WTC11 (cell line): ENCODE measurements around the gene FETUB.

Source experiments
- ATF6 ChIP-seq: sonication (generic); formaldehyde crosslinking; IDR thresholded peaks from 2 replicates; pipeline ENCODE4 v1.8.1; 2023; ENCODE audit warnings: mild to moderate bottlenecking, missing genetic modification reagents
- CDX4 ChIP-seq: fragments of 250-450 bp; sonication (Bioruptor Pico); IDR thresholded peaks from 2 replicates; pipeline ENCODE4 v1.9.0; 2021; ENCODE audit warnings: moderate library complexity, mild to moderate bottlenecking, inconsistent platforms, borderline replicate concordance
- CTCF ChIP-seq: fragments of 200-600 bp; IDR thresholded peaks from 2 replicates; pipeline ENCODE4 v1.8.0; 2022; ENCODE audit warnings: antibody characterized with exemption
- E2F5 ChIP-seq: sonication (generic); formaldehyde crosslinking; IDR thresholded peaks from 2 replicates; pipeline ENCODE4 v1.8.1; 2022; ENCODE audit warnings: mild to moderate bottlenecking, moderate library complexity, missing genetic modification reagents
- JUN ChIP-seq: sonication (generic); formaldehyde crosslinking; IDR thresholded peaks from 2 replicates; pipeline ENCODE4 v1.8.0; 2023; ENCODE audit warnings: mild to moderate bottlenecking, missing genetic modification reagents
- MAX ChIP-seq: sonication (generic); formaldehyde crosslinking; IDR thresholded peaks from 2 replicates; pipeline ENCODE4 v1.8.0; 2022; ENCODE audit warnings: mild to moderate bottlenecking, missing genetic modification reagents
- NFYB ChIP-seq: sonication (generic); formaldehyde crosslinking; conservative IDR thresholded peaks from 2 replicates; pipeline ENCODE4 v1.8.0; 2022; ENCODE audit warnings: low read depth, missing genetic modification reagents
- OVOL2 ChIP-seq: fragments of 250-450 bp; sonication (Bioruptor Pico); IDR thresholded peaks from 2 replicates; pipeline ENCODE4 v1.9.0; 2021; ENCODE audit warnings: mild to moderate bottlenecking, borderline replicate concordance
- ZNF121 ChIP-seq: sonication (generic); formaldehyde crosslinking; IDR thresholded peaks from 2 replicates; pipeline ENCODE4 v1.8.0; 2023; ENCODE audit warnings: missing genetic modification reagents
- ZNF219 ChIP-seq: sonication (generic); formaldehyde crosslinking; IDR thresholded peaks from 2 replicates; pipeline ENCODE4 v1.8.0; 2023; ENCODE audit warnings: missing genetic modification reagents, mild to moderate bottlenecking, borderline replicate concordance
- ZNF281 ChIP-seq: sonication (generic); formaldehyde crosslinking; IDR thresholded peaks from 2 replicates; pipeline ENCODE4 v1.8.0; 2023; ENCODE audit warnings: mild to moderate bottlenecking, missing genetic modification reagents
- ZNF423 ChIP-seq: fragments of 250-450 bp; sonication (Bioruptor Pico); IDR thresholded peaks from 2 replicates; pipeline ENCODE4 v2.1.2; 2022; ENCODE audit warnings: mild to moderate bottlenecking, moderate library complexity
- TF ChIP-seq, protein P1 (sequence below): sonication (generic); formaldehyde crosslinking; IDR thresholded peaks from 2 replicates; pipeline ENCODE4 v1.8.1; 2023; ENCODE audit warnings: mild to moderate bottlenecking, missing genetic modification reagents, moderate library complexity

GRCh38 chr3:186612721-186613636, 27.2 kb upstream of the FETUB start, which contains the start of gene AHSG:
- TF ChIP-seq ATF6 (CRISPR knock-in tag) (no peak), MAX (no peak), CTCF (no peak), ZNF121 (CRISPR knock-in tag) (no peak), JUN (CRISPR knock-in tag) (no peak), ZNF281 (CRISPR knock-in tag) (no peak), NFYB (CRISPR knock-in tag) (no peak), E2F5 (CRISPR knock-in tag) (no peak), ZNF423 (no peak), ZNF219 (CRISPR knock-in tag) (no peak), OVOL2 (CRISPR knock-in tag) (no peak), CDX4 (CRISPR knock-in tag) (no peak)
- TF ChIP-seq, protein P1, sequence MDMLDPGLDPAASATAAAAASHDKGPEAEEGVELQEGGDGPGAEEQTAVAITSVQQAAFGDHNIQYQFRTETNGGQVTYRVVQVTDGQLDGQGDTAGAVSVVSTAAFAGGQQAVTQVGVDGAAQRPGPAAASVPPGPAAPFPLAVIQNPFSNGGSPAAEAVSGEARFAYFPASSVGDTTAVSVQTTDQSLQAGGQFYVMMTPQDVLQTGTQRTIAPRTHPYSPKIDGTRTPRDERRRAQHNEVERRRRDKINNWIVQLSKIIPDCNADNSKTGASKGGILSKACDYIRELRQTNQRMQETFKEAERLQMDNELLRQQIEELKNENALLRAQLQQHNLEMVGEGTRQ (CRISPR knock-in tag): no peak
